HEK293 (cell line): ENCODE measurements around the gene RAB7A.
A peak's percentile ranks its signal among the peaks of the same experiment; 100 is the strongest.

ENCODE experiments used
- CTCF ChIA-PET: fragments of 350-600 bp; formaldehyde crosslinking; extraction: SDS; loops from one replicate; lab custom pipeline; 2021; ENCODE audit warnings: antibody characterized with exemption; lab: Yijun Ruan, JAX
- POLR2A ChIA-PET: fragments of 300-600 bp; formaldehyde crosslinking; extraction: SDS; loops from one replicate; lab custom pipeline; 2020; ENCODE audit warnings: antibody characterized with exemption, inconsistent platforms; lab: Yijun Ruan, JAX
- H3K27ac ChIP-seq: fragments of 200-500 bp; sonication (Bioruptor generic); 2 replicates; pipeline ENCODE4 v1.5.1; 2014; ENCODE audit warnings: low read depth, low read length, control low read depth, inconsistent platforms; ENCODE audit errors: extremely low read depth
- H3K36me3 ChIP-seq, 2 experiments: fragments of 200-500 bp in 1 of 2; sonication (Bioruptor generic) in 1 of 2; 1 replicate in 1 of 2; 2 replicates in 1 of 2; pipeline ENCODE4 v1.5.1; 2014 to 2017; ENCODE audit warnings: inconsistent platforms in 2 of 2, low read length in 2 of 2; ENCODE audit not compliant: control insufficient read depth in 2 of 2, insufficient read depth in 1 of 2
- H3K4me1 ChIP-seq: fragments of 200-500 bp; sonication (Bioruptor generic); 2 replicates; pipeline ENCODE4 v1.5.1; 2014; ENCODE audit warnings: mild to moderate bottlenecking, low read length, inconsistent platforms; ENCODE audit not compliant: control insufficient read depth, insufficient read depth
- H3K4me3 ChIP-seq: 2 replicates; pipeline ENCODE4 v1.5.1; 2011; ENCODE audit warnings: low read depth, mild to moderate bottlenecking, control low read depth, low read length, moderate library complexity
- H3K9me3 ChIP-seq: fragments of 200-500 bp; sonication (Bioruptor generic); 2 replicates; pipeline ENCODE4 v1.5.1; 2014; ENCODE audit warnings: low read depth, low read length, inconsistent platforms; ENCODE audit not compliant: control insufficient read depth, insufficient read depth
- BCL11A ChIP-seq: fragments of 450-650 bp; formaldehyde crosslinking; IDR thresholded peaks from 2 replicates; pipeline ENCODE4 v1.5.1; 2016; ENCODE audit warnings: low read depth, missing biosample characterization, missing genetic modification characterization
- EGR2 ChIP-seq: fragments of 450-650 bp; formaldehyde crosslinking; IDR thresholded peaks from 2 replicates; pipeline ENCODE4 v1.5.1; 2016; ENCODE audit warnings: low read depth, missing biosample characterization, missing genetic modification characterization
- GLI4 ChIP-seq: fragments of 450-650 bp; formaldehyde crosslinking; IDR thresholded peaks from 2 replicates; pipeline ENCODE4 v1.5.1; 2016; ENCODE audit warnings: missing biosample characterization, missing genetic modification characterization
- MYNN ChIP-seq: fragments of 450-650 bp; formaldehyde crosslinking; IDR thresholded peaks from 2 replicates; pipeline ENCODE4 v1.5.1; 2016; ENCODE audit warnings: missing biosample characterization, missing genetic modification characterization, borderline replicate concordance
- SCRT1 ChIP-seq: fragments of 450-650 bp; formaldehyde crosslinking; IDR thresholded peaks from 2 replicates; pipeline ENCODE4 v1.5.1; 2016; ENCODE audit warnings: missing biosample characterization, missing genetic modification characterization, borderline replicate concordance
- ZFHX2 ChIP-seq: fragments of 450-650 bp; formaldehyde crosslinking; conservative IDR thresholded peaks from 2 replicates; pipeline ENCODE4 v1.5.1; 2016; ENCODE audit warnings: missing biosample characterization, missing genetic modification characterization
- ZNF138 ChIP-seq: fragments of 450-650 bp; formaldehyde crosslinking; IDR thresholded peaks from 2 replicates; pipeline ENCODE4 v1.5.1; 2016; ENCODE audit warnings: missing biosample characterization, missing genetic modification characterization, borderline replicate concordance
- ZNF146 ChIP-seq: fragments of 450-650 bp; formaldehyde crosslinking; IDR thresholded peaks from 2 replicates; pipeline ENCODE4 v1.5.1; 2016; ENCODE audit warnings: missing biosample characterization, missing genetic modification characterization
- ZNF155 ChIP-seq: fragments of 450-650 bp; formaldehyde crosslinking; IDR thresholded peaks from 2 replicates; pipeline ENCODE4 v1.5.1; 2016; ENCODE audit warnings: missing biosample characterization, missing genetic modification characterization
- ZNF23 ChIP-seq: fragments of 450-650 bp; formaldehyde crosslinking; IDR thresholded peaks from 2 replicates; pipeline ENCODE4 v1.5.1; 2016; ENCODE audit warnings: missing biosample characterization, missing genetic modification characterization, borderline replicate concordance
- ZNF37A ChIP-seq: fragments of 450-650 bp; IDR thresholded peaks from 2 replicates; pipeline ENCODE4 v1.5.1; 2018; ENCODE audit warnings: missing biosample characterization, missing genetic modification characterization
- ZNF660 ChIP-seq: fragments of 450-650 bp; IDR thresholded peaks from 2 replicates; pipeline ENCODE4 v1.5.1; 2018; ENCODE audit warnings: missing biosample characterization, mild to moderate bottlenecking, missing genetic modification characterization
- ZNF670 ChIP-seq: fragments of 450-650 bp; formaldehyde crosslinking; IDR thresholded peaks from 2 replicates; pipeline ENCODE4 v1.5.1; 2016; ENCODE audit warnings: missing biosample characterization, missing genetic modification characterization, low read depth
- ZNF792 ChIP-seq: fragments of 450-650 bp; formaldehyde crosslinking; IDR thresholded peaks from 2 replicates; pipeline ENCODE4 v1.5.1; 2016; ENCODE audit warnings: missing biosample characterization, missing genetic modification characterization
- ZNF830 ChIP-seq: fragments of 450-650 bp; IDR thresholded peaks from 2 replicates; pipeline ENCODE4 v1.5.0; 2018; ENCODE audit warnings: missing biosample characterization, missing genetic modification characterization, low read depth, mild to moderate bottlenecking, moderate library complexity
- ZSCAN23 ChIP-seq: fragments of 450-650 bp; formaldehyde crosslinking; IDR thresholded peaks from 2 replicates; pipeline ENCODE4 v1.5.1; 2016; ENCODE audit warnings: missing biosample characterization, missing genetic modification characterization
- TF ChIP-seq, protein P1 (sequence below): fragments of 450-650 bp; formaldehyde crosslinking; IDR thresholded peaks from 2 replicates; pipeline ENCODE4 v1.5.1; 2016; ENCODE audit warnings: missing biosample characterization, missing genetic modification characterization
- TF ChIP-seq, protein P2 (sequence below): fragments of 450-650 bp; formaldehyde crosslinking; conservative IDR thresholded peaks from 2 replicates; pipeline ENCODE4 v1.5.1; 2016; ENCODE audit warnings: low read depth, missing biosample characterization, missing genetic modification characterization
- TF ChIP-seq, protein P3 (sequence below): fragments of 450-650 bp; formaldehyde crosslinking; IDR thresholded peaks from 2 replicates; pipeline ENCODE4 v1.5.1; 2016; ENCODE audit warnings: missing biosample characterization, missing genetic modification characterization

Gene RAB7A

DNA sequence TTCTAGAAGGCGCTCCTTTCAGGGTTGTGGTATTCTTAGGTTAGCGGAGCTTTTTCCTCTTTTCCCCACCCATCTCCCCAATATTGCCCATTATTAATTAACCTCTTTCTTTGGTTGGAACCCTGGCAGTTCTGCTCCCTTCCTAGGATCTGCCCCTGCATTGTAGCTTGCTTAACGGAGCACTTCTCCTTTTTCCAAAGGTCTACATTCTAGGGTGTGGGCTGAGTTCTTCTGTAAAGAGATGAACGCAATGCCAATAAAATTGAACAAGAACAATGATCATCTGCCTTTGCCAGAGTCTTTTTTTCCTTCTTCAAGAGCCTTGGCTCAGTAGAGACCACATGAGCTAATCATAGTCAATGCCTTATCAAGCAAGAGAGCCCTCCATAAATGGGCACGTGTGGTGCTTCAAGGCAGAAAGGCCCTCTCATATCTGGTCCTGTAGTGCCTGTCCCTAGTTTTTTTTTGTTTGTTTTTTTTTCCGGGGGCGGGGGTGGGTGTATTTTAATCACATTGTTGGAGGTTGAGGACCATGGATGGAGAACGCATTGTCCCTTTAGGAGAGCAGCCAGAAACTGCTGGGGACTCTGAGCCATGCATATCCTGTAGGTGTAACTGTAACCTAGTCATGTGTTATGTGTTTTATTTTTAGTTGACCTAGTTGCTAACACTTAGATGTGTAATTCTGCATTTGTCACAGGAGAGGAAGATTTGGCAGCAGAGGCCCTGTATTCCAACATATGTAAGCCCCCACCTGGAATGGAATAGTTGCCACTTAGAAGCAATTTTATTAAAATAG is 88.7 kb downstream of the RAB7A start:
- H3K4me3 ChIP-seq: no peak overlapping the region
- no peaks in the 10 kb centered on the region for H3K9me3 ChIP-seq
- no peaks in the 10 kb centered on the region for H3K4me1 ChIP-seq
- peaks cover 13 to 91% of the 10 kb centered on the region in 2 experiments; a peak in 2 of 3 replicates for H3K36me3 ChIP-seq
- ChIA-PET CTCF (interaction anchor here (0.7 kb wide), 1 partner anchor 19 kb away, joined by 4 read pairs; no protein-coding TSS in a partner anchor), POLR2A (interaction anchor here (0.6 kb wide), 1 partner anchor 175 kb away, joined by 7 read pairs; no protein-coding TSS in a partner anchor)
- H3K27ac ChIP-seq: no peak overlapping the region
- TF ChIP-seq EGR2 (tag by site-specific recombination): peak; percentile 28; the same call in 1 of the 2 replicates
- no peak for TF ChIP-seq ZNF830
- peak; percentile 39; the same call in 1 of the 2 replicates for TF ChIP-seq ZFHX2
- no peak for TF ChIP-seq ZNF792 (tag by site-specific recombination)

DNA sequence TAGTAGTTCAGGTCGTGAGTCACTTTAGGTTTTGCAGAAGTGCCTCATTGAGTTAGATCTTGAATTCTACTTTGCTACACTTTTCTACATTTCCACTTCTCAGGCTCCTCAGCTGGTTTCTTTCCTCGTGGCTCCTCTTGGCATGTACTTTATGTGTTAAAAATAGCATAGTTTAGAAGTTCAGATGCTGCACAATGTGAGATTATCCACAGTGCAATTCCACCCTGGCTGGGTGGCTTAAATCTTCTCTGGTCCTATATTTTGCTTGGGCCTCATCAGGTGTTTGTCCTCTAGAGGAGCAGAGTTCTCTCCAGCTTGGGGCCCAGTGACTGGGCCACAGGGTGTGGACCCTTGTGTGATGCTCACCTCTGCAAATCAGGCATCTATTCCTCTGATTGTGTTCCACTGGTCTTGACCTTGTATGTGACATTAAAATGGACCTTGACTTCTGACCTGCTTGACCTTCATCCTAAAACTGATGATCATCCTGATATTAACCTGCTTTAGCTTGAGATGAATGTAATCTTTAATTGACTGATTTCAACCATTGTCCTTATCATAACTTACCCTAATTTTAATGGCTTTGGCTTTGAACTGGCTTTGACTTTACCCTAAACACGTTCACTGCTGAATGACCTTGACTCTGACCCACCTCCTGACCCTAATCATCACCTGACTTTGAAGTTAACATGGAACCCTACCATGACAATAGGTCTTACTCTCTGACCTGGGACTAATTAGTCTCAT is 89.5 kb downstream of the RAB7A start:
- Histone ChIP-seq H3K4me1 (no peaks in the 10 kb centered on the region), H3K4me3 (no peak overlapping the region), H3K36me3 (peaks cover 13 to 87% of the 10 kb centered on the region in 2 experiments; a peak in 2 of 3 replicates), H3K9me3 (no peaks in the 10 kb centered on the region), H3K27ac (no peak overlapping the region)
- CTCF ChIA-PET: no interaction called here
- POLR2A ChIA-PET: no interaction called here
- TF ChIP-seq, protein P1, sequence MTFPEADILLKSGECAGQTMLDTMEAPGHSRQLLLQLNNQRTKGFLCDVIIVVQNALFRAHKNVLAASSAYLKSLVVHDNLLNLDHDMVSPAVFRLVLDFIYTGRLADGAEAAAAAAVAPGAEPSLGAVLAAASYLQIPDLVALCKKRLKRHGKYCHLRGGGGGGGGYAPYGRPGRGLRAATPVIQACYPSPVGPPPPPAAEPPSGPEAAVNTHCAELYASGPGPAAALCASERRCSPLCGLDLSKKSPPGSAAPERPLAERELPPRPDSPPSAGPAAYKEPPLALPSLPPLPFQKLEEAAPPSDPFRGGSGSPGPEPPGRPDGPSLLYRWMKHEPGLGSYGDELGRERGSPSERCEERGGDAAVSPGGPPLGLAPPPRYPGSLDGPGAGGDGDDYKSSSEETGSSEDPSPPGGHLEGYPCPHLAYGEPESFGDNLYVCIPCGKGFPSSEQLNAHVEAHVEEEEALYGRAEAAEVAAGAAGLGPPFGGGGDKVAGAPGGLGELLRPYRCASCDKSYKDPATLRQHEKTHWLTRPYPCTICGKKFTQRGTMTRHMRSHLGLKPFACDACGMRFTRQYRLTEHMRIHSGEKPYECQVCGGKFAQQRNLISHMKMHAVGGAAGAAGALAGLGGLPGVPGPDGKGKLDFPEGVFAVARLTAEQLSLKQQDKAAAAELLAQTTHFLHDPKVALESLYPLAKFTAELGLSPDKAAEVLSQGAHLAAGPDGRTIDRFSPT: no peak
- TF ChIP-seq ZNF660 (tag by site-specific recombination): no peak
- TF ChIP-seq BCL11A (tag by site-specific recombination): no peak
- TF ChIP-seq ZNF37A (tag by site-specific recombination): no peak
- TF ChIP-seq ZNF138 (tag by site-specific recombination): no peak
- TF ChIP-seq, protein P2, sequence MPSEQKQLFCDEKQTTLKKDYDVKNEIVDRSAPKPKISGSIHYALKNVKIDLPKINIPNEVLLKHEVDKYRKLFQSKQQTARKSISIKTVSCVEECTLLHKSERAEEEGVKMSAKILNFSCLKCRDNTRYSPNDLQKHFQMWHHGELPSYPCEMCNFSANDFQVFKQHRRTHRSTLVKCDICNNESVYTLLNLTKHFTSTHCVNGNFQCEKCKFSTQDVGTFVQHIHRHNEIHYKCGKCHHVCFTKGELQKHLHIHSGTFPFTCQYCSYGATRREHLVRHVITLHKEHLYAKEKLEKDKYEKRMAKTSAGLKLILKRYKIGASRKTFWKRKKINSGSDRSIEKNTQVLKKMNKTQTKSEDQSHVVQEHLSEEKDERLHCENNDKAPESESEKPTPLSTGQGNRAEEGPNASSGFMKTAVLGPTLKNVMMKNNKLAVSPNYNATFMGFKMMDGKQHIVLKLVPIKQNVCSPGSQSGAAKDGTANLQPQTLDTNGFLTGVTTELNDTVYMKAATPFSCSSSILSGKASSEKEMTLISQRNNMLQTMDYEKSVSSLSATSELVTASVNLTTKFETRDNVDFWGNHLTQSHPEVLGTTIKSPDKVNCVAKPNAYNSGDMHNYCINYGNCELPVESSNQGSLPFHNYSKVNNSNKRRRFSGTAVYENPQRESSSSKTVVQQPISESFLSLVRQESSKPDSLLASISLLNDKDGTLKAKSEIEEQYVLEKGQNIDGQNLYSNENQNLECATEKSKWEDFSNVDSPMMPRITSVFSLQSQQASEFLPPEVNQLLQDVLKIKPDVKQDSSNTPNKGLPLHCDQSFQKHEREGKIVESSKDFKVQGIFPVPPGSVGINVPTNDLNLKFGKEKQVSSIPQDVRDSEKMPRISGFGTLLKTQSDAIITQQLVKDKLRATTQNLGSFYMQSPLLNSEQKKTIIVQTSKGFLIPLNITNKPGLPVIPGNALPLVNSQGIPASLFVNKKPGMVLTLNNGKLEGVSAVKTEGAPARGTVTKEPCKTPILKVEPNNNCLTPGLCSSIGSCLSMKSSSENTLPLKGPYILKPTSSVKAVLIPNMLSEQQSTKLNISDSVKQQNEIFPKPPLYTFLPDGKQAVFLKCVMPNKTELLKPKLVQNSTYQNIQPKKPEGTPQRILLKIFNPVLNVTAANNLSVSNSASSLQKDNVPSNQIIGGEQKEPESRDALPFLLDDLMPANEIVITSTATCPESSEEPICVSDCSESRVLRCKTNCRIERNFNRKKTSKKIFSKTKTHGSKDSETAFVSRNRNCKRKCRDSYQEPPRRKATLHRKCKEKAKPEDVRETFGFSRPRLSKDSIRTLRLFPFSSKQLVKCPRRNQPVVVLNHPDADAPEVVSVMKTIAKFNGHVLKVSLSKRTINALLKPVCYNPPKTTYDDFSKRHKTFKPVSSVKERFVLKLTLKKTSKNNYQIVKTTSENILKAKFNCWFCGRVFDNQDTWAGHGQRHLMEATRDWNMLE (tag by site-specific recombination): no peak
- TF ChIP-seq, protein P3, sequence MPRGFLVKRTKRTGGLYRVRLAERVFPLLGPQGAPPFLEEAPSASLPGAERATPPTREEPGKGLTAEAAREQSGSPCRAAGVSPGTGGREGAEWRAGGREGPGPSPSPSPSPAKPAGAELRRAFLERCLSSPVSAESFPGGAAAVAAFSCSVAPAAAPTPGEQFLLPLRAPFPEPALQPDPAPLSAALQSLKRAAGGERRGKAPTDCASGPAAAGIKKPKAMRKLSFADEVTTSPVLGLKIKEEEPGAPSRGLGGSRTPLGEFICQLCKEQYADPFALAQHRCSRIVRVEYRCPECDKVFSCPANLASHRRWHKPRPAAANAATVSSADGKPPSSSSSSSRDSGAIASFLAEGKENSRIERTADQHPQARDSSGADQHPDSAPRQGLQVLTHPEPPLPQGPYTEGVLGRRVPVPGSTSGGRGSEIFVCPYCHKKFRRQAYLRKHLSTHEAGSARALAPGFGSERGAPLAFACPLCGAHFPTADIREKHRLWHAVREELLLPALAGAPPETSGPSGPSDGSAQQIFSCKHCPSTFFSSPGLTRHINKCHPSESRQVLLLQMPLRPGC: no peak
- no peak for TF ChIP-seq ZNF670 (tag by site-specific recombination)
- TF ChIP-seq GLI4 (tag by site-specific recombination): no peak
- no peak for TF ChIP-seq MYNN (tag by site-specific recombination)
- TF ChIP-seq ZSCAN23 (tag by site-specific recombination): no peak
- no peak for TF ChIP-seq ZNF155 (tag by site-specific recombination)
- no peak for TF ChIP-seq SCRT1 (tag by site-specific recombination)
- TF ChIP-seq ZNF23 (tag by site-specific recombination): no peak
- TF ChIP-seq ZNF146: no peak
